GM12878 (cell line): ENCODE data around the gene CORO1C. TPM values are rescaled to one million over a fixed set of nuclear protein-coding genes. Genes with fewer than 3 reads are reported as not detected.
A peak's percentile ranks its signal among the peaks of the same experiment; 100 is the strongest.

Experiments
- ATAC-seq: fragments of 200-7000 bp; cut with Tn5 transposase; 3 replicates; pipeline ENCODE4 v1.9.1; 2020; ENCODE audit warnings: mild to moderate bottlenecking, moderate library complexity
- BruUV-seq: library from RNA; stranded (reverse); fragments of 400-500 nt; replicated peaks from 2 replicates; lab custom pipeline; 2021; lab: Mats Ljungman, UMichigan
- CTCF ChIA-PET: fragments of 300-600 bp; sonication (Branson Sonifier 250); formaldehyde crosslinking; extraction: SDS; loops from one replicate; lab custom pipeline; 2021; ENCODE audit warnings: inconsistent platforms; lab: Yijun Ruan, JAX
- POLR2A ChIA-PET: fragments of 350-600 bp; formaldehyde crosslinking; extraction: SDS; loops from one replicate; lab custom pipeline; 2021; ENCODE audit warnings: inconsistent platforms; lab: Charles Lee
- RAD21 ChIA-PET: fragments of 300-600 bp; sonication (Branson Sonifier 250); formaldehyde crosslinking; loops from one replicate; lab custom pipeline; 2023; ENCODE audit warnings: antibody characterized with exemption; ENCODE audit not compliant: unreplicated experiment; lab: Charles Lee
- SMC1A ChIA-PET: fragments of 300-600 bp; sonication (Branson Sonifier 250); formaldehyde crosslinking; loops from one replicate; lab custom pipeline; 2023; ENCODE audit not compliant: unreplicated experiment, uncharacterized antibody; lab: Charles Lee
- DNase-seq: peaks from one replicate; pipeline ENCODE4 v3.0.0-alpha.2; 2011; ENCODE audit warnings: low read depth, low spot score
- FAIRE-seq: peaks from 3 replicates; lab custom pipeline; 2011; peaks lifted over from hg19 to GRCh38; lab: Jason Lieb, UNC
- H2AFZ ChIP-seq: 2 replicates; pipeline ENCODE4 v1.6.0; 2011; ENCODE audit warnings: low read depth, low read length, control low read depth; ENCODE audit not compliant: control insufficient read depth
- H3K27ac ChIP-seq: 2 replicates; pipeline ENCODE4 v1.5.1; 2011; ENCODE audit warnings: control low read depth; ENCODE audit not compliant: control insufficient read depth, insufficient read depth
- H3K27me3 ChIP-seq, 2 experiments: replicated peaks in 1 of 2; 2 replicates each; pipeline versions ENCODE4 v1.6.0 to v1.6.1; 2011; ENCODE audit warnings: low read length in 1 of 2; ENCODE audit not compliant: control insufficient read depth in 2 of 2, insufficient read depth in 2 of 2
- H3K36me3 ChIP-seq, 2 experiments: 2 replicates each; pipeline ENCODE4 v1.5.1; 2011; ENCODE audit warnings: low read length in 1 of 2; ENCODE audit not compliant: control insufficient read depth in 2 of 2, insufficient read depth in 2 of 2
- H3K4me1 ChIP-seq: 2 replicates; pipeline ENCODE4 v1.6.1; 2011; ENCODE audit warnings: mild to moderate bottlenecking, low read length, moderate library complexity, mixed read lengths; ENCODE audit not compliant: control insufficient read depth, insufficient read depth
- H3K4me2 ChIP-seq: 2 replicates; pipeline ENCODE4 v1.6.0; 2011; ENCODE audit warnings: control low read depth; ENCODE audit not compliant: control insufficient read depth, insufficient read depth
- H3K4me3 ChIP-seq: fragments of 200-600 bp; sonication (generic); 2 replicates; pipeline ENCODE4 v1.5.1; 2016
- H3K79me2 ChIP-seq: 2 replicates; pipeline ENCODE4 v1.6.0; 2011; ENCODE audit warnings: low read length; ENCODE audit not compliant: control insufficient read depth, insufficient read depth
- H3K9ac ChIP-seq: 2 replicates; pipeline ENCODE4 v1.8.0; 2011; ENCODE audit warnings: low read length, control low read depth, mixed read lengths; ENCODE audit not compliant: control insufficient read depth, insufficient read depth
- H3K9me3 ChIP-seq: replicated peaks from 3 replicates; pipeline ENCODE4 v1.5.1; 2011; ENCODE audit warnings: mild to moderate bottlenecking, low read length; ENCODE audit not compliant: control insufficient read depth, insufficient read depth
- H4K20me1 ChIP-seq: 2 replicates; pipeline ENCODE4 v1.6.0; 2011; ENCODE audit not compliant: control insufficient read depth, insufficient read depth
- CHD2 ChIP-seq: IDR thresholded peaks from 2 replicates; pipeline ENCODE4 v1.6.1; 2011; ENCODE audit warnings: low read depth, low read length, improper control_type of control experiment, borderline replicate concordance
- MEF2B ChIP-seq: fragments of 450-650 bp; IDR thresholded peaks from 2 replicates; pipeline ENCODE4 v1.6.1; 2018; ENCODE audit warnings: mild to moderate bottlenecking, moderate library complexity; ENCODE audit not compliant: partially characterized antibody, poor library complexity, severe bottlenecking
- PML ChIP-seq: IDR thresholded peaks from 2 replicates; pipeline ENCODE4 v1.6.1; 2012; ENCODE audit warnings: low read length, inconsistent platforms
- WGBS: methylation state at CpG from one replicate; pipeline ENCODE4 v1.1.6; 2016; ENCODE audit warnings: low lambda C conversion rate; ENCODE audit not compliant: insufficient replicate concordance, insufficient coverage; ENCODE audit errors: missing lambda C conversion rate; 5-methylcytosine and 5-hydroxymethylcytosine counted together
- in situ Hi-C: fragments of 300-500 bp; cut with MboI; formaldehyde crosslinking; loops from 9 replicates; pipeline ENCODE4 v1.14.3; 2018; ENCODE audit warnings: mixed read lengths
- intact Hi-C: fragments of 100-400 bp; cut with micrococcal nuclease; formaldehyde crosslinking; loops from one replicate; pipeline ENCODE4 v1.14.2; 2022; ENCODE audit not compliant: unreplicated experiment
- polyA plus RNA-seq, 11 experiments: library from polyadenylated mRNA; depleted of rRNA in 4 of 11; unstranded in 6 of 11; stranded (reverse) in 5 of 11; fragments of >200 nt; fragmentation: Nextera tagmentation in 4 of 11; fragmentation: Illumina TruSeq in 1 of 11; extraction: Ambion mirVana in 4 of 11; extraction: Trizol in 1 of 11; gene quantifications; 1 replicate in 1 of 11; 2 replicates in 10 of 11; pipeline versions ENCODE4 v1.2.1 to v1.2.3, GENCODE V29; 2011 to 2016; ENCODE audit warnings: inconsistent platforms in 2 of 11, missing spikeins in 2 of 11, low read depth in 1 of 11
- total RNA-seq, 4 experiments: library from RNA; depleted of rRNA in 3 of 4; stranded (reverse); fragments of >200 nt in 3 of 4; fragmentation: Illumina TruSeq in 1 of 4; extraction: Trizol in 1 of 4; gene quantifications; 2 replicates each; pipeline versions ENCODE4 v1.2.1 to v1.2.3, GENCODE V29; 2013 to 2021
- TF ChIP-seq, protein P1 (sequence below): fragments of 450-650 bp; IDR thresholded peaks from 2 replicates; pipeline ENCODE4 v1.6.1; 2016; ENCODE audit warnings: mild to moderate bottlenecking, moderate library complexity, borderline replicate concordance
- TF ChIP-seq, protein P2 (sequence below): fragments of 450-650 bp; formaldehyde crosslinking; IDR thresholded peaks from 2 replicates; pipeline ENCODE4 v1.4.0; 2020; ENCODE audit warnings: mild to moderate bottlenecking, moderate library complexity
- TF ChIP-seq, protein P3 (sequence below): IDR thresholded peaks from 2 replicates; pipeline ENCODE4 v1.6.1; 2012; ENCODE audit warnings: low read length, inconsistent platforms
- TF ChIP-seq, protein P4 (sequence below): fragments of 450-650 bp; IDR thresholded peaks from 2 replicates; pipeline ENCODE4 v1.6.1; 2017; ENCODE audit warnings: mild to moderate bottlenecking

The CORO1C gene
- total and polyA plus RNA-seq, 10 of the 15 experiments (the other 5 are each of a cell fraction or from before 2014, with no cell fraction given) = 52.7 to 254 (median 171) TPM

DNA sequence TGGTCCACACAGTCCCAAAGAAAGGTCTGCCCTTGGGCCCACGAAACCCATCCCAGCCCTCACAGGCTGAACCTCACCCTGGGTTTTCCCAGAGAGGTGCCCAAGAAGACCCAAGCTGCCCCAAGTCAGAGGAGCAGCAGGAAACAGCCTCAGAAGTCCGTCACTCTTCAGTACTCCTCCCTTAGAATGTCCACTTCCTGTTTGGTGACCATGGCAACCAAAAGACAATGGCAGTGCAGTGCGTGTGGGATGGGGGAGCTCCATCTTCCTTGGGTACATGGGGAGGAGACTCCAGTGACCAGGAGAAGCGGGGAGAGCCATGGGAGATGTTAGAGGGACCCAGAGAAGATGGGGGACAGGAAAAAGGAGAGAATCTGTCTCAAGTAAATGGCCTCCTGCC lies 108.9 kb downstream of the CORO1C start (continued):
- TF ChIP-seq, protein P1, sequence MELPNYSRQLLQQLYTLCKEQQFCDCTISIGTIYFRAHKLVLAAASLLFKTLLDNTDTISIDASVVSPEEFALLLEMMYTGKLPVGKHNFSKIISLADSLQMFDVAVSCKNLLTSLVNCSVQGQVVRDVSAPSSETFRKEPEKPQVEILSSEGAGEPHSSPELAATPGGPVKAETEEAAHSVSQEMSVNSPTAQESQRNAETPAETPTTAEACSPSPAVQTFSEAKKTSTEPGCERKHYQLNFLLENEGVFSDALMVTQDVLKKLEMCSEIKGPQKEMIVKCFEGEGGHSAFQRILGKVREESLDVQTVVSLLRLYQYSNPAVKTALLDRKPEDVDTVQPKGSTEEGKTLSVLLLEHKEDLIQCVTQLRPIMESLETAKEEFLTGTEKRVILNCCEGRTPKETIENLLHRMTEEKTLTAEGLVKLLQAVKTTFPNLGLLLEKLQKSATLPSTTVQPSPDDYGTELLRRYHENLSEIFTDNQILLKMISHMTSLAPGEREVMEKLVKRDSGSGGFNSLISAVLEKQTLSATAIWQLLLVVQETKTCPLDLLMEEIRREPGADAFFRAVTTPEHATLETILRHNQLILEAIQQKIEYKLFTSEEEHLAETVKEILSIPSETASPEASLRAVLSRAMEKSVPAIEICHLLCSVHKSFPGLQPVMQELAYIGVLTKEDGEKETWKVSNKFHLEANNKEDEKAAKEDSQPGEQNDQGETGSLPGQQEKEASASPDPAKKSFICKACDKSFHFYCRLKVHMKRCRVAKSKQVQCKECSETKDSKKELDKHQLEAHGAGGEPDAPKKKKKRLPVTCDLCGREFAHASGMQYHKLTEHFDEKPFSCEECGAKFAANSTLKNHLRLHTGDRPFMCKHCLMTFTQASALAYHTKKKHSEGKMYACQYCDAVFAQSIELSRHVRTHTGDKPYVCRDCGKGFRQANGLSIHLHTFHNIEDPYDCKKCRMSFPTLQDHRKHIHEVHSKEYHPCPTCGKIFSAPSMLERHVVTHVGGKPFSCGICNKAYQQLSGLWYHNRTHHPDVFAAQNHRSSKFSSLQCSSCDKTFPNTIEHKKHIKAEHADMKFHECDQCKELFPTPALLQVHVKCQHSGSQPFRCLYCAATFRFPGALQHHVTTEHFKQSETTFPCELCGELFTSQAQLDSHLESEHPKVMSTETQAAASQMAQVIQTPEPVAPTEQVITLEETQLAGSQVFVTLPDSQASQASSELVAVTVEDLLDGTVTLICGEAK = peak; percentile 28; the same call in 1 of the 2 replicates

DNA sequence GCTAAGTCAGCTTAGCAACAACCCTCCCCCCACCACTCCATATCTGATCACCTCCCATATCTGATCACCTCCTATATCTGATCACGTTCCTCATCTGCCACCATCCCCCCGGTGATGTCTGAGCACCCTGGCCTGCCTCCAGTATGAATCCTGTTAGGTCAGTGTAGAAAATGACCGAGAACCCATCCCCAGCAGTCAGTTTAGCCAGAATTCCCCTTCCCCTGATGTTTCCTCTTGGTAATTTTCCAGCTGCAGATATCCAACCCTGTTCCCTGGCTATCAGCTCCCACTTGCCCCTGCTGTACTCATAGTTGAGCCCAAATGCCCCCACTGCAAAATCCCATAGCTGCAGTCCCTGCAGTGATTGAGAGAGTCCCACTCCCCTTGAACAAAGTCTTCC lies 110.2 kb downstream of the CORO1C start:
- in situ Hi-C loops = no loop called here
- ChIA-PET SMC1A (interaction anchor here (2.2 to 11.4 kb wide), 5 partner anchors 9 to 183 kb away, joined by 7 to 718 read pairs (median 64); partner anchors contain the start of genes ISCU, SART3 and SELPLG), CTCF (interaction anchor here (0.6 to 17.2 kb wide), 5 partner anchors 15 to 183 kb away, joined by 4 to 866 read pairs (median 74); partner anchors contain the start of genes ISCU, SART3 and SELPLG), RAD21 (interaction anchor here (8.8 to 15.9 kb wide), 2 partner anchors 13 to 53 kb away, joined by 224 to 633 read pairs; partner anchors contain the start of genes ISCU, SART3 and SELPLG), POLR2A (interaction anchor here (0.8 to 8.2 kb wide), 4 partner anchors 11 to 61 kb away, joined by 3 to 211 read pairs (median 4); partner anchors contain the start of genes ISCU and SART3)
- Histone ChIP-seq H3K27ac (no peak overlapping the region), H3K9me3 (no peaks in the 10 kb centered on the region; the same call in 2 of the 3 replicates), H3K79me2 (no peaks in the 10 kb centered on the region), H3K36me3 (peaks cover under 1 to 14% of the 10 kb centered on the region in 2 experiments; a peak in 3 of 4 replicates), H3K9ac (no peak overlapping the region), H2AFZ (no peak overlapping the region), H3K4me3 (no peak overlapping the region), H4K20me1 (no peaks in the 10 kb centered on the region), H3K27me3 (no peaks in the 10 kb centered on the region), H3K4me1 (peaks cover 33% of the 10 kb centered on the region), H3K4me2 (no peak overlapping the region)
- ATAC-seq (no peak), DNase-seq (no peak), FAIRE-seq (no peak)
- no TSS peak for BruUV-seq
- intact Hi-C loops = no loop called here
- 98% methylated on average over 3 of the region's 3 CpGs for WGBS
- no peak for TF ChIP-seq CHD2
- no peak for TF ChIP-seq PML
- TF ChIP-seq, protein P2, sequence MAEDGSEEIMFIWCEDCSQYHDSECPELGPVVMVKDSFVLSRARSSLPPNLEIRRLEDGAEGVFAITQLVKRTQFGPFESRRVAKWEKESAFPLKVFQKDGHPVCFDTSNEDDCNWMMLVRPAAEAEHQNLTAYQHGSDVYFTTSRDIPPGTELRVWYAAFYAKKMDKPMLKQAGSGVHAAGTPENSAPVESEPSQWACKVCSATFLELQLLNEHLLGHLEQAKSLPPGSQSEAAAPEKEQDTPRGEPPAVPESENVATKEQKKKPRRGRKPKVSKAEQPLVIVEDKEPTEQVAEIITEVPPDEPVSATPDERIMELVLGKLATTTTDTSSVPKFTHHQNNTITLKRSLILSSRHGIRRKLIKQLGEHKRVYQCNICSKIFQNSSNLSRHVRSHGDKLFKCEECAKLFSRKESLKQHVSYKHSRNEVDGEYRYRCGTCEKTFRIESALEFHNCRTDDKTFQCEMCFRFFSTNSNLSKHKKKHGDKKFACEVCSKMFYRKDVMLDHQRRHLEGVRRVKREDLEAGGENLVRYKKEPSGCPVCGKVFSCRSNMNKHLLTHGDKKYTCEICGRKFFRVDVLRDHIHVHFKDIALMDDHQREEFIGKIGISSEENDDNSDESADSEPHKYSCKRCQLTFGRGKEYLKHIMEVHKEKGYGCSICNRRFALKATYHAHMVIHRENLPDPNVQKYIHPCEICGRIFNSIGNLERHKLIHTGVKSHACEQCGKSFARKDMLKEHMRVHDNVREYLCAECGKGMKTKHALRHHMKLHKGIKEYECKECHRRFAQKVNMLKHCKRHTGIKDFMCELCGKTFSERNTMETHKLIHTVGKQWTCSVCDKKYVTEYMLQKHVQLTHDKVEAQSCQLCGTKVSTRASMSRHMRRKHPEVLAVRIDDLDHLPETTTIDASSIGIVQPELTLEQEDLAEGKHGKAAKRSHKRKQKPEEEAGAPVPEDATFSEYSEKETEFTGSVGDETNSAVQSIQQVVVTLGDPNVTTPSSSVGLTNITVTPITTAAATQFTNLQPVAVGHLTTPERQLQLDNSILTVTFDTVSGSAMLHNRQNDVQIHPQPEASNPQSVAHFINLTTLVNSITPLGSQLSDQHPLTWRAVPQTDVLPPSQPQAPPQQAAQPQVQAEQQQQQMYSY (CRISPR knock-in tag) = no peak
- TF ChIP-seq, protein P3, sequence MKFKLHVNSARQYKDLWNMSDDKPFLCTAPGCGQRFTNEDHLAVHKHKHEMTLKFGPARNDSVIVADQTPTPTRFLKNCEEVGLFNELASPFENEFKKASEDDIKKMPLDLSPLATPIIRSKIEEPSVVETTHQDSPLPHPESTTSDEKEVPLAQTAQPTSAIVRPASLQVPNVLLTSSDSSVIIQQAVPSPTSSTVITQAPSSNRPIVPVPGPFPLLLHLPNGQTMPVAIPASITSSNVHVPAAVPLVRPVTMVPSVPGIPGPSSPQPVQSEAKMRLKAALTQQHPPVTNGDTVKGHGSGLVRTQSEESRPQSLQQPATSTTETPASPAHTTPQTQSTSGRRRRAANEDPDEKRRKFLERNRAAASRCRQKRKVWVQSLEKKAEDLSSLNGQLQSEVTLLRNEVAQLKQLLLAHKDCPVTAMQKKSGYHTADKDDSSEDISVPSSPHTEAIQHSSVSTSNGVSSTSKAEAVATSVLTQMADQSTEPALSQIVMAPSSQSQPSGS = no peak
- TF ChIP-seq, protein P4, sequence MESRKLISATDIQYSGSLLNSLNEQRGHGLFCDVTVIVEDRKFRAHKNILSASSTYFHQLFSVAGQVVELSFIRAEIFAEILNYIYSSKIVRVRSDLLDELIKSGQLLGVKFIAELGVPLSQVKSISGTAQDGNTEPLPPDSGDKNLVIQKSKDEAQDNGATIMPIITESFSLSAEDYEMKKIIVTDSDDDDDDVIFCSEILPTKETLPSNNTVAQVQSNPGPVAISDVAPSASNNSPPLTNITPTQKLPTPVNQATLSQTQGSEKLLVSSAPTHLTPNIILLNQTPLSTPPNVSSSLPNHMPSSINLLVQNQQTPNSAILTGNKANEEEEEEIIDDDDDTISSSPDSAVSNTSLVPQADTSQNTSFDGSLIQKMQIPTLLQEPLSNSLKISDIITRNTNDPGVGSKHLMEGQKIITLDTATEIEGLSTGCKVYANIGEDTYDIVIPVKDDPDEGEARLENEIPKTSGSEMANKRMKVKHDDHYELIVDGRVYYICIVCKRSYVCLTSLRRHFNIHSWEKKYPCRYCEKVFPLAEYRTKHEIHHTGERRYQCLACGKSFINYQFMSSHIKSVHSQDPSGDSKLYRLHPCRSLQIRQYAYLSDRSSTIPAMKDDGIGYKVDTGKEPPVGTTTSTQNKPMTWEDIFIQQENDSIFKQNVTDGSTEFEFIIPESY = no peak
- no peak for TF ChIP-seq MEF2B
